GM12892 (cell line): ENCODE measurements around the gene RABGGTB.
"Not testable (repeated sequence)": the region's sequence is repeated elsewhere in the genome, so short reads cannot be mapped to it uniquely, and the experiment has no call there.

Source experiments
- POLR2A ChIP-seq: IDR thresholded peaks from 2 replicates; pipeline ENCODE4 v1.6.1; 2011; ENCODE audit warnings: low read depth, low read length, control low read depth
- TAF1 ChIP-seq: IDR thresholded peaks from 2 replicates; pipeline ENCODE4 v1.6.1; 2011; ENCODE audit warnings: low read depth, mild to moderate bottlenecking, control low read depth, low read length, borderline replicate concordance

DNA sequence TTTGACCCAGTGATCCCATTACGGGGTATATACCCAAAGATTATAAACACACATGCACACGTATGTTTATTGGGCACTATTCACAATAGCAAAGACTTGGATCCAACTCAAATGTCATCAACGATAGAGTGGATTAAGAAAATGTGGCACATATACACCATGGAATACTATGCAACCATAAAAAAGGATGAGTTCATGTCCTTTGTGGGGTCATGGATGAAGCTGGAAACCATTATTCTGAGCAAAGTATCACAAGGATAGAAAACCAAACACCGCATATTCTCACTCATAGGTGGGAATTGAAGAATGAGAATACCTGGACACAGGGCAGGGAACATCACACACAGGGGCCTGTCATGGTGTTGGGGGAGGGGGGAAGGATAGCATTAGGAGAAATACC is 2.1 kb upstream of the RABGGTB start:
- TF ChIP-seq POLR2A, TAF1: not testable (repeated sequence)
